ENCODE measurements around the gene PRLH.
"Not testable (repeated sequence)": the region's sequence is repeated elsewhere in the genome, so short reads cannot be mapped to it uniquely, and the experiment has no call there.

The PRLH gene

DNA sequence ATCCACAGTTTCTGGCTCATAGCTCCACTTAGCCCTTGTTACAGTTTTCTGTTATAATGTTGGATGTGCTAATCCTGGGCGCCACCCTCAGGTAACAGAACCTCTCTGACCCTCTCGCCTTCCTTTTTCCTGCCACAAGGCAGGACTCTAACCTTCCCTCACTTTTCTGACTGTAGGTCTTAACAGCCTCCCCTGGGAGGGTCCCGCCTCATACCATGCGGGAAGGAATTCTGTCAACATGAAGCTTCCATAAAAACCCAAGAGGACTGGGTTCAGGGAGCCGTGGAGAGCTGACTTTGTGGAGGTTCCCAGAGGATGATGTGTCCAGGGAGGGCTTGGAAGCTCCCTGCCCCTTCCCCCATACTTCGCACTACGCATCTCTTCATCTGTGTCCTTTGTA is 36.0 kb downstream of the PRLH start:
- no peak for DNase-seq

DNA sequence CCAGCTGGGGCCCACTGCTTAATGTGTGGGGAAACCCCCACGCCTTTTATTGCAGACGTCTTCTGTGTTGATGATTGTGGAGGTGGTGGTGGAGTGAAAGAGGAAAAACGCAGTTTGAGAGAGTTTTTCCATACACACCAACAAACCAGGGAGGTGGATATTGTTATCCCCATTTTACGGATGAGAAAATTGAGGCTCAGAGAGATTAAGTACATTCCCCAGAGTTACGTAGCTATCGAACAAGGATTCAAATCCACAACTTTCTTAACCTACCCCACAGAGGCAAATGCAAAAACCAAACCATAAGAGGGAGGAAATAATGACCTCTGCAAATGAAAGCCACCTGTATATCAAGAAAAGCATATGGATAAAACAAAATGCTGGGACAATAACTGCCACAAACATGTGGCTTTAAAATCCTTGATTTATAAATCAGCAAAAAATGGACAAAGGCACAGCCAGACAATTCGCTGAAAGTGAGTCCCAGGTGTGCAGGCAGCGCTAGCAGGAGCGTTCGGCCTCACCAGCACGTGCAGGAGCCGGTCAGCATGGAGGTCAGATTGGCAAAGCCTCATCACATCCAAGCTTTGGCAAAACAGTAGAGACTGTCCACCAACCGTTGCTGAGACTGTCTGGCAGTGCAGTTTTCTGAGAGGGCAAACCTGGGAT is 36.8 kb downstream of the PRLH start:
- DNase-seq = no peak

DNA sequence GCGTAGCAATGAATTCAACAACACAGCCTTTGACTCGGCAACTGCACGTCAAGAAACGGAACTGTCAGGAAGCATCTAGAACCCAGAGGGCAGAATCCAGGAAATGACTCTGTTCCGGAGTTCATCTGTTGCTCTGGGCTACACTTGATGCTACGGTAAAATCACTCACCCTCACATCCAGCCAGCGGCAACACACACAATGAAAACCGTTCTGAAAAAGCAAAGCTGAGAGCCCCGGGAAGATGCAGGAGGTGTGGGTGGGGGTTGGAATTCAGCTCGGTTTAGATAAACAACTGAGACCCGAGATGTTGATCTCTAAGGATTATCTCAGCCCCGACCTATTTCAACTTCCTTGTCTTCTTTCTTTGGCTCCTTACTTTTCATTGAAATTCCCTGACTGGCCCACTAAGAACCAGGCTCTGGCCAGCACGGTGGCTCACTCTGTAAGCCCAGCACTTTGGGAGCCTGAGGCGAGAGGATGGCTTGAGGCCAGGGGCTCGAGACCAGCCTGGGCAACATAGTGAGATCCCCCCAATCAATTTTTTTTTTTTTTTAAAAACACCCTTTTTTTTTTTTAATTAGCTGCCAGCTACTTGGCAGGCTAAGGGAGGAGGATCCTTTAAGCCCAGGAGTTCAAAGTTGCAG is 37.5 kb downstream of the PRLH start:
- DNase-seq = no peak

DNA sequence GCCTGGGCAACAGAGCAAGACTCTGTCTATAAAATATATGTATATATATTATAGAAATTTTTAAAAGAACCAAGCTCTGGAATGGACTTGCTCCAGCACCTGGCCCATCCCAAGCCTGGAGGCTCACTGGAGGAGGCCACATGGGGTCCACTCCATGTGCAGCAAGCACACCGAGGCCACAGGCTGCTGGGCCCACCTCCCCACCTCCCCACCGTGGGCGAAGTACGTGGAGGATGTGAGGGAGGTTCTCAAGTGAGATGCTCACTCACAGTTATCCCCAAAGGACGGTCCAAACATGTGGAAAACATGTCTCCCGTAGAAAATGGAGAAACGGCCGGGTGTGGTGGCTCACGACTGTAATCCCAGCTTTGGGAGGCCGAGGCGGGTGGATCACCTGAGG is 38.0 kb downstream of the PRLH start:
- DNase-seq = no peak

DNA sequence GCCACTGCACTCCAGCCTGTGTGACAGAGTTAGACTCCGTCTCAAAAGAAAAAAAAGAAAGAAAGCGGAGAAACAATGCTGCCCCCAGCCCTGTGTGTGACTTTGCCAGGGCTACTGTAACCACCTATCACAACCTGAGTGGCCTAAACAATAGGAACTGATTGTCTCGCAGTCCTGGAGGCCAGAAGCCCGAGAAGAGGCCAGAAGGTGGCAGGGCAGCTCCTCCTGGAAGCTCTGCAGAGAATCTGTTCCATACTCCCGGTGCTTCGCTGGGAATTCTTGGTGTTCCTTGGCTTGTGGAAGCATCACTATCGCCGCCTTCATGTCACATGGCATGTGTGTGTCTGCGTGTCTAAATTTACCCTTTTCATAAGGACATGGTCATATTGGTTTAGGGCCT is 38.6 kb downstream of the PRLH start:
- no peak for DNase-seq

DNA sequence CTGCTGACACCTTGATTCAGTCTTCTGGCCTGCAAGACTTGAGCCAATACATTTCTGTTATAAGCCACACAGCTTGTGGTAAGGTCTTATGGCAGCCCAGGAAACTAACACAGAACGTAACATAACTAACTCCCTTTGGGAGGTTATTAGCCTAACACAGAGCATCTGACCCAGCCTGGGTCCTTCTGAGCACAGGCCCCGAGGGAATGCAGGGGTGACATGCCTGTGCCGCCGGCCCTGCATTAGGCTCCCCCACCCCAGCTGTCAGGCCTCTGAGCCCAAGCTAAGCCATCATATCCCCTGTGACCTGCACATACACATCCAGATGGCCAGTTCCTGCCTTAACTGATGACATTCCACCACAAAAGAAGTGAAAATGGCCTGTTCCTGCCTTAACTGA is 40.1 kb downstream of the PRLH start:
- not testable (repeated sequence) for DNase-seq

DNA sequence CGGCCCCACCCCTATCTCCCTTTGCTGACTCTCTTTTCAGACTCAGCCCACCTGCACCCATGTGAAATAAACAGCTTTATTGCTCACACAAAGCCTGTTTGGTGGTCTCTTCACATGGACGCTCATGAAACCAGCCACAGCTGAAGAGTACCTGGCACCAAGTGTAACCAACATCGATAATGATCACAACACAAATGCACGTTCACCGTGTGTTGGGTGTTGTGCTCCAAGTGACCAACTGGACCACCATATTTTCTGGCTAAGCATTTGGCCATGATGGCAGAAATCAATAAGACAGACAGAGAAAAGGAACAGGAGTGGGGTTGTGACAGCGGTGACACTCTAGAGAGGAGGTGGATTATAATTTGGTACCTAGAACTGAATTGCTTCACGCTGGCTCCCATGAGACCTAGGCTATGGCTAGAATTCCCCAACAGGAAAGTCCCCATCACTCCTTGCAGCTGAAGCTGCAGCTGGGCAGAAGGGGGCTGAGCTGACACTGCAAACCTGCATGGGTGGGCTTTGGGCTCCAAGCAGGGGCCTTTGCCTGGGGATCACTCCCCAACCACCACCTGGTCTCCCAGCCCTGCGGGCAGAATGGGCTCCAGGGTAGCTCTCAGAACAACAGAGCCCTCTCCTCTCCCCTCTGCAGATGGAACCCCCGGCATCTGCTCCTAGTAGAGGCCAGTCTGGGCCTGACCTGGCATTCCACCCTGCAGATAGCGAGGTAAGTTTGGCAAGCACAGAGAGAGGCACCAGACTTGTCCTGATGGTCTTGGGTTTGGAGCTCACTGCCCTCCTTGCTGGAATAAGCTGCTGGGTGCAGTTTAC is 46.4 kb downstream of the PRLH start:
- no peak for DNase-seq

DNA sequence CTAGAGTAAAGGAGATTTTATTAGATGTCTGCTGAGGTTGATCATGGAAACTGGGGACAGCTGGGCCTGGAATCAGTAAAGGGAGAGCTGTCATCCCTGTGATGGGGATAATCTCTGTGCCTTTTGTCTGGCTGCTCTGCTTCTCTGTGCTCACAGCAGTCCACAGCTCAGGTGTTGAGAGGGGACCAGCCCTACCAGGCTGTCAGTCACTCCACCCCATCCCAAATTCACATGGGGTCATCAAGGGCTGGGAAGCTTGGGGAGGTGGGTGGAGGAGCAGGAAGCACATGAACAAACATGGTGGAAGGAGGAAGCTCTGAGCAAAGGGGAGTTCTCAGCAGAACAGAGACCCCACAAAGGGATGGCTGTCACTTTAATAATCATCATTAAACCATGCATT is 47.3 kb downstream of the PRLH start:
- DNase-seq = no peak

DNA sequence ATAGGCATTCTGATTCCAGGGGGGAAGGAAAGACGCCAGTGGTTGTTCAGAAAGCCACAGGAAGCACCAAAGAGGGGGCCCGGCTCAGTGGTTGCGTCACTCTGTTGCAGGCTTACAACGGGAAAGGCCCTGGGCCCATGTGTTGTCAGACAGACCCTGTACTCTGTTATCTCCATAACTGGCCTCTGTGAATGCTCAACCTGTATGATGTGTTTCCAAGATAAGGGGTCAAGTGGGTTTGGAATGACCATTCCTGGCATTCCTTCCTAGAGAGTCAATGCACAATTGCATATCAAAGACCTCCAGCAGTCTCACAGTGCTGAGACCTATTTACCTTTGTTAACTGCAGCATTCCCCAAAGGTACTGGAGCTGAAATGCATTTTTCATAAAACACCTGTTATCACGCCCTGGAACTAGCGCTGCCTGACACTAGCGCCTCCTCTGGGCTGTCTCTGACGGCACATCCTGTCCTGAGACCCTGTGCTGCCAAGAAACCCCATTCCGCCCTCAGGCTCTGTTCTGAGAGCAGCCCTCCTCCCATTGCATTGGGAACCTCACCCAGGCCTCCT is 47.9 kb downstream of the PRLH start:
- no peak for DNase-seq

DNA sequence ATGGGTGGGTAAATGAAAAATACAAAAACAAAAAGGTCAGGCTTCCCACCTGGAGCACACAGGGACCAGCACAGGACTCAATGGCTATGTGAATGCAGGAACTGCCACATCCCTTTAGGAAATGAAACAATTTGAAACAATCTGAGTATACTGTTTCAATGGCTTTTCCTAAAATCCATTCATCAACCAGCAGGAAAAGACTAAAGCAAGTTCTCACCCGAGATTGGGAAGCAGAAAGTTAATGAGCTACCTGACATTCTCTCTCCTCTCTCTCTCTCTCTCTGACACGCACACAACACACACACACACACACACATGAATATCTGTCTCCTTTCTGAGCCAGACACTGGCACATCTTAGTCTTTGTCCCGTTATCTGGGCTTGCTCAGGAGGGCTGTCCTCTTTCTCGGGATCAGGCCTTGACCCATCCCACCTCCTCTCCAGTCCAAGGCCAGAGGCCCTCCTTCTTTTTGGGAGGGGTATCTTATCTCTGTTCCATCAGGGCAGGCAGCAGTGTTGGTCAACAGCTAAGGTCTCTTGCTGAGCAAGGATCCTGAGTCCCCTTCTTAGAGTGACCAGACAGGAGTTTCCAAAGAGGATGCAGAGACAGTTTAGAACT is 49.4 kb downstream of the PRLH start:
- DNase-seq = no peak

DNA sequence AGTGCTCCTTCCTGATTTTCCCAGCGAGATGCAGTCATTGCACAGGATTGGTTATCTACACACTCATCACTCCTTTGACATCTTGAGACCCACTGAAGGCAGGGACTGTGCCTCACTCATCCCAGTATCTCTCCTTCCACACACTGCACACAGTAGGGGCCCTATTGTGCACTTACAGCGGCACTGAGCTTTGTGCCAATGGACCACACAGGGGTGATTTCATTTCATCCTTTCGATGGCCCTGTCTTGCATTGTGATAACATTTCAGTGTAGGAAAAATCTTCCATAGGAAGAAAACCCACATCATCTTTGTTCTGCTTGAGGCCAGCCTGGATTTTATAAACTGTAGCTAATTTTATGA is 50.0 kb downstream of the PRLH start:
- no peak for DNase-seq
